T1000 (cell line): ENCODE data around the gene C1GALT1.

ENCODE experiments used
- DNase-seq: peaks from one replicate; lab custom pipeline; 2025; ENCODE audit warnings: mixed read lengths; lab: John Stamatoyannopoulos, UW

C1GALT1 gene

DNA sequence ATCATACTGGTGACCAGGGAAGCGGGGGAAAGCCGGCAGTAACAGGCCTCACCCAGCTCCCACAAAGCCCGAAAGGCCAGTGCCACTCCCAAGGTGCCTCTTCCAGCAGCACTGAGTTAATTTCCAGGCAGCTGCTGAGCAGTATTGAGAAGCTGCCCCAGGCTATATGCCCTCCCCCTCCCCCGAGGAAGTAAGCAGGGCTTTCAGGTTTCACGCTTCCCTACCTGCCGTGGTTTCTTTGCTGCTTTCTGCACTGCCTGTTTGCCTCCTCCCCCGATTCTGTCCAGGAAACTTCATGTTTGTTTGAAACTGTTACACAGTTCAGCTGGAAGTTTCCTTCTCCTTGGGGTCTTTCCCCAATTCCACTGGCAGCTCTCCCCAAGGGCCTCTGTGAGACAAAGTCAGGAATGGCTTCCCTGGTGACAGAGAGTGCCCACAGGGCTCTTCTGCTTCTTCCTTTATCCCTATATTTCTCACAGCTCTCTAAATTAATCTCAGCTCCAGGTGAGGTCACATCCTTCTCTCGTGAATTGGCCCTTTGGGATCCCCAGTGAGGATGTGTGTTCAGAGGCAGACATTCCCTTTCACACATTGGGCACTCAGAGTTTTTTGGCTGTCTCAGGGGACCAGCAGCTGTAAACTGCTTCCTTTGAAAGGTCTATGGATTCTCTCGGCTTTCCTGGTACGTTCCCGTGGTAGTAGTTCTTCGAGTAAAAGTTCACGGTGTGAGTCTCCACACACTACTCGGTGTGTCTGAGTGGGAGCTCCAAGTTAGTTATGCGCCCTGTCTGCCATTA is 19.4 kb downstream of the C1GALT1 start:
- DNase-seq = no peak

- DNase-seq = no peak
These were observed 20.0 kb downstream of the C1GALT1 start for GRCh38 chr7:7202375-7202720.

- no peak for DNase-seq
These were observed 21.6 kb downstream of the C1GALT1 start for GRCh38 chr7:7203813-7204575.

GRCh38 chr7:7207876-7208275 is 25.5 kb downstream of the C1GALT1 start:
- no peak for DNase-seq

DNA sequence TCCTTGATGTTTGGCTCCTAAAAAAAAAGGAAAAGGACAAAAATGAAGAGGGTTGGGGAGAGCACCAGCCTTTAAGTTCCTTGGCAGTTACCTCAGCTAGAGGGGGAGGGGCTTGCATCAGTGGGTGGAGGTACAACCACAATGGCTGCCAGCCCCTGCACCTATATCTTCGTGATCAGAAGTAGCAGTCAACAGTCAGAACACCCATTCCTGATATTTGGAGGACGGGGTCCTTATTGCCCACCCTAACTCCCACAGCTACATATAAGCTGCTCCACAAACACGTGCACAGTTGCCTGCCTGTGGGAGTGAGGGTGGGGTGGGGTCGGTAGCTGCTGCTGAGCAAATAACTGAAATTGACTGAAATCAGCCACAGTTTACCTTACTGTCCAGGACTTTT is 26.2 kb downstream of the C1GALT1 start:
- DNase-seq = no peak

- no peak for DNase-seq
These were observed 27.2 kb downstream of the C1GALT1 start for GRCh38 chr7:7209412-7210050.

DNA sequence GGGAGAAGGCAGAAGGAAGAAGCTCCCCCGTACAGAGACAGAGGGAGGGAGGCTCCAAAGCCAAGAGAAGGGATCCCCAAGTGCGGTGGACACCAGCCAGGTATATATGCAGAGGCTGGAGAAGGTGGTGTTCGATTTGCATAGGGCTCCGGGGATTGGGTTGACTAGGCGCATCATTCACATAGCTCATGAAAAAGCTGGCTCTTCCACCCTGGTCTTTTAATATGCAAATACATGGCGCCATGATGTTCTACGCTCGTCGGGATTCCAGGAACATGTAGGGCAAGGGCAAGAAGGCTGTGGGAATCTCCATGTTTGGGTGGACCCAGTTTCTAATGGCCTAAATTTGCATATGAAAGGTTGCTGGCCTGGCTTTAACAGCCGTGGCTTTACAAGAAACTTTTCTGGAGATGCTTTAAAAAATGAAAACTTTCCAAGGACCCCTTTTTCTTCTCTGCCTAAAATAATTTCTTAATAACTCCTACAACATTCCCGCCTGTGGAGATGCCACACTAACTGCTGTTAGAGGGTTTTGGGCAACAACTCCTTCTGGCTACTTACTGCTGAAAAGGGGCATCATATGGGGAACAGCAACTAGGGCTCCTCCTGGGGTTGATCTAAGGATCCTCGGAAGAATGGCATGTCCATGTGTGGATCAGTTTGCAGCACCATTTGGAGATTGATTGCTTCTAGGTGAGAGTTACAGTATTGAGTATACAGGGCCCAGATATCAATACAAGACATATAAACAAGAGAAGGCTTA is 28.3 kb downstream of the C1GALT1 start:
- no peak for DNase-seq

- no peak for DNase-seq
These were observed 30.3 kb downstream of the C1GALT1 start for GRCh38 chr7:7212612-7213011.

- DNase-seq = no peak
These were observed 32.3 kb downstream of the C1GALT1 start for GRCh38 chr7:7214398-7215347.

DNA sequence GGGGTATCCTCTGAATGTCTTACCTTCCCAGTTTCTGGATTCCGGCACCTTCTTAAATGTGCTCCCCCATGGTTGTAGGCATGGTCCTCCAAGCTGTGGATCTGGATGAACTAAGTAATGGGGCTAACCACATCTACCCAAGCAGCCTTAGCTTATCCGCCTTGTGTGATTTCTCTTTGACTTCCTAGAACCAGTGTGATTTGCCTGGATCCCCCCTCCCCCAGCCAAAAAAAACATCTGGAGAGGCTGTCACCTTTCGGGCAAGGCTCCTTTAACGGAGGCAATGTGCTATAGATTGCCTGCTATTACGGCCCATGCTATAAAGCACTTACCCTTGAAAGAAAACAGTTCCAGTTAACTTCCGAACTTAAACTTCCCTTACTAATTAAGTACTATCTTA is 33.9 kb downstream of the C1GALT1 start:
- no peak for DNase-seq

DNA sequence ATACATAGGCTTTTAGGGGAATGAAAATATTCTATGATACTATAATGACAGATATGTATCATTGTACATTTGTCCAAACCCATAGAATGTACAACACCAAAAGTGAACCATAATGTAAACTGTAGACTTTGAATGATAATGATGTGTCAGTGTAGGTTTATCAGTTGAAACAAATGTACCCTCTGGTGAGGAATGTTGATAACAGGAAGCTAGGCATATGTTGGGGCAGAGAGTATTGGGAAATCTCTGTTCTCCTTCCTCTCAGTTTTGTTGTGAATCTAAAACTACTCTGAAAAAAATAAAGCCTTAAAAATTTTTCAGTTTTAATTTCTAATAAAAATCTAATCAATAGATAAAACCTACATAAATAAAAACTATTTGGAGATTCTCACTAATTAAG is 36.9 kb downstream of the C1GALT1 start:
- DNase-seq = no peak

- DNase-seq = no peak
These were observed 38.5 kb downstream of the C1GALT1 start for GRCh38 chr7:7220821-7221220.

DNA sequence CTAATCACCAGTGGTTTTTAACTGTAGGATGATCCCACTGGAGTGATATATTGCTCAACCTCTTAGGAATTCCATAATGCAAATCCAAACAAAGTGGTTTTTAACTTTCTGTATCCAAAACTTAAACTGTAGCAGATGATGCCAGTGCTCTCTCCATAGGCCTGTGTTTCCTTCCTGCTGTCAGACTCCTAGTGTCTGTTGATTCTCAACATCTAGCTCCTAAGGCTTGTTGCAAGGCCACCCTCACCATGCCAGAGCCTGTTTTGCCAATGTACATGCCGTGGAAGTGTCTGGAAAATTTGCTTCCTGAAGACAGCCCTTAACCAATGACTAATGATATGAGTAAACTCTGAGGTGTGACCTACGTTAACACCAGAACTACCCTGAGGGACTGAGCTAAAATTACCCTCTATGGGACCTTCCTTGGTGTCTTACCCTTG is 39.3 kb downstream of the C1GALT1 start:
- no peak for DNase-seq

DNA sequence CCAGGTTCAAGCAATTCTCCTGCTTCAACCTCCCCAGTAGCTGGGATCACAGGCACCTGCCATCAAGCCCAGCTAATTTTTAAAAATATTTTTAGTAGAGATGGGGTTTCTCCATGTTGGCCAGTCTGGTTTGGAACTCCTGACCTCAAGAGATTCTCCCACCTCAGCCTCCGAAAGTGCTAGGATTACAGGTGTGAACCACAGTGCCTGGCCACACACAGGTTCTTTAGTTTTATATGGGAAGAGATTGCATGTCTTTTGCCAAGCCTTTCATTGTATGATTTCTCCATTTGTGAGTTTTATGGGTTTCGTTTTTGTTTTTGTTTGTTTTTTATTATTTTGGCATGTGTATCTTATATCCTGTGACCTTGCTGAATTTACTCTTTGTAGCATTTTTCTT is 40.9 kb downstream of the C1GALT1 start:
- no peak for DNase-seq

DNA sequence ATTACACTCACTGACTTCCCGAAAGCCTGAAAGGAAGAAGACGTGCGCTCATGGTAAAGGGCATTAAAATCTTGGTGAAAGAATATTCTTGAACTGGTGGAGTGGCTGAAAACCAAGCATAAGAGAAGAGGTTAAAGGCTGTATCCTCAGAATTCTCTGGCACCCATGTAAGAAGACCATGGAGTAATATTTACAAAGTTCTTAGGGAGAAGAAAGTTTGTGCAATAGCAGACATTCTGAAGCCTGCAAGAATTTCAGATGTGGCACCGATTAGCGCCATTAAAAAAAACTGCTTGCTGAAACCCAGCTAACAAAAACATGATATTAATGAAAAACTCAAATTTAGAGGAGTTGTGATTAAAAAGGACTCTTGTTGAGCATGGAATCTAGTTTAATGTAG is 44.1 kb downstream of the C1GALT1 start:
- no peak for DNase-seq

DNA sequence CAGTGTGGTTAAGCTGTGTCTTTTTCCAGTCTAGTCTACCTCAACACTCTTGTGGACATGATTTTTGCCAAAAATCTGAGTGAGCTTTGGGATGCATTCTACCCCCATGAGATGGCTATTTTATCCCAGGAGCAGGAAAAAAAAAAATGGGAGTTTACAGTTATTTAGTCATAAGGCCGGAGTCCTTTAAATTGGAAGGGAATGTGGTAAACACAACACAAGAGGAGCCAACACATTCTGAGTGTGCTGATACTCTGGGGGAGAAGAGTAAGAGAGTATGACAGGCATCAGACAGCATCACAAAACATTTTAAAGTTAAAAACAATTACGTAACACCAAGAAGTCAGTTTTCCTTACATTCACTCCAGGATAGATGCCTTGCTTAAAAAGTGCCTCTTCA is 46.1 kb downstream of the C1GALT1 start:
- no peak for DNase-seq

DNA sequence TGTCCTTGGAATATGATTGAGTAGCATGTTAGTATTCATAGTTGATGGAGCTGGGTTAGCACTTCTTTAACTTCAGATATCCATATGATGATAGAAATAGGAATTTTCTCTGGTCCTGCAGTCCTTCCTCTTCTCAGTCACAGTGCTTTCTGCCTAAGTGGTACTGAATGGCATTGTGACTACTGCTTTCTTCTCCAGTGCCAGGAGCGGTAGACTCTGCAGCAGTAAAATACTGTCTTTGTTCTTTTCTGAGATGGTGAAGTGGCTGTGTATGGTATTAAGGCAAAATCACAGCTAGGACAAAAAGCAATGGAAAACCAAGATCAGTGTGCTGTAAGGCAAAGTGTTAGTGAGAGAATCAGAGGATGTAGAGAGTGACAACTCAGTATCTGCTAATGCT is 46.6 kb downstream of the C1GALT1 start:
- DNase-seq = no peak

DNA sequence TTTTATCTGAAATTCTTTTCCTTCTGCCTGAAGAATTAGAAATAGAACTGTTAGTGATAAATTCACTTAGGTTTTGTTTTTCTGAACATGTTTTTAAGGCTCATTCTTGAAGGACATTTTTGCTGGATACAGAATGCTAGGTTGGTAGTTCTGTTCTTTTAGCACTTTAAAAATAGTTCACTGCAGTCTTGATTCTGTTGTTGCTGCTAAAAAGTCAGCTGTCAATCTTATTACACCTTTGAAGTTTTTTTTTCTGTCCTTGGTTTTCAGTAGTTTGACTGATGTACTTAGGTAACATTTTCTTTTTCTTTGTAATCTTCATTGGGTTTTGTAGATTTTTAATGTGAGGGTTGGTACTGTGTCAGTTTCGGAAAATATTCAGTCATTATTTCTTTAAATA is 48.7 kb downstream of the C1GALT1 start:
- no peak for DNase-seq

DNA sequence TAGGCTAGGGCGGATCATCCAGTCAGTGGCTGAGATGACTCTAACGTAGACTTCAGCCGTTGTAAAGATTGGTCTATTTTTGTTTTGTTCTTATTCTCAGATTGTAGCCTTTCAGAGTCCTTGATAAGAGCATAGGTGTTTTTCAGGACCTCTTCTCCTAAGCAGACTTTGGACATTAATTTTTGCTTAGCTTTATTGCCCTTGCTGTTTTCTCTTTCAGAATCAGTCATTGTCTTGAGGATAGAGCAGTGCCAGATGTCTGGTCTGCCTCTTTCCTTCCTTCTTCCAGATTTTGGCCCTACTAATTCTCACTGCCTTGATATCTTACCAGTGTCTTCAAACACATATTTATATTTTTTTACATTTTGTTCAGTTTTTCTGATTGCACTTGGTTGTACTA is 49.5 kb downstream of the C1GALT1 start:
- DNase-seq = no peak

GRCh38 chr7:7235347-7235746 is 53.0 kb downstream of the C1GALT1 start:
- DNase-seq = no peak

DNA sequence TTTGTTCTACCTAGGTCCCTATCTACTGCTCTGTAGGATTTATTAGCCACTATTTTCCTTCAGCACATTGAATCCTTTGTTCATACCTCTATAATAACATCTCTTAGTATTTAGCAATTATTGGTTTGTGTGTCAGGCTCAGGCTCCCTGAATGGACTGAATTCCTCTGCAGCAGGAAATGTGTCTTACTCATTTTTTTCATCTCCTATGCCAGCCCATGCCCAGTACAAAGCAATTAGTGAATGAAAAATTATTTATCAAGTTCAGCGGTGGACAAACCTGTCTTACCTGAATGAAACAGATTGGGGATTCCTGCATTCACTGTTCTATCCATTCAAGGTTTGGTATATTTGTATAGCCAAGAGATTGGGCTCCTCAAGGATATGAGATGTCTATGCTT is 53.7 kb downstream of the C1GALT1 start:
- no peak for DNase-seq
